AG04450 (cell line): ENCODE measurements around the gene GPR27. TPM values are rescaled to one million over a fixed set of nuclear protein-coding genes. Genes with fewer than 3 reads are reported as not detected.

Experiments
- CTCF ChIA-PET: fragments of 300-600, 350-600 bp; formaldehyde crosslinking; extraction: SDS; loops from one replicate; lab custom pipeline; 2022; ENCODE audit warnings: antibody characterized with exemption, inconsistent platforms; lab: Charles Lee
- POLR2A ChIA-PET: fragments of 350-600 bp; formaldehyde crosslinking; extraction: SDS; loops from one replicate; lab custom pipeline; 2021; ENCODE audit warnings: antibody characterized with exemption, inconsistent platforms; lab: Yijun Ruan, JAX
- DNase-seq: peaks from one replicate; pipeline ENCODE4 v3.0.0-alpha.2; 2011; ENCODE audit warnings: low read depth, low spot score
- H3K27ac ChIP-seq: one replicate; pipeline ENCODE4 v1.5.1; 2012; ENCODE audit warnings: low read depth, low read length, control low read depth
- H3K27me3 ChIP-seq: one replicate; pipeline ENCODE4 v1.6.0; 2012; ENCODE audit warnings: low read length; ENCODE audit not compliant: control insufficient read depth, insufficient read depth
- H3K4me3 ChIP-seq: 2 replicates; pipeline ENCODE4 v1.5.1; 2011; ENCODE audit warnings: mild to moderate bottlenecking, low read depth, low read length, control low read depth
- H3K9me3 ChIP-seq: 2 replicates; pipeline ENCODE4 v1.5.1; 2012; ENCODE audit warnings: low read length; ENCODE audit not compliant: control insufficient read depth, insufficient read depth
- CTCF ChIP-seq: IDR thresholded peaks from 2 replicates; pipeline ENCODE4 v1.5.1; 2011; ENCODE audit warnings: low read depth, low read length, control low read depth, inconsistent platforms
- polyA plus RNA-seq: library from polyadenylated mRNA; depleted of rRNA; stranded (reverse); fragments of >200 nt; gene quantifications from 2 replicates; pipeline ENCODE4 v1.2.3, GENCODE V29; 2011

GPR27 gene
- polyA plus RNA-seq, 1 experiment, result not detected

GRCh38 chr3:71725271-71725991 lies 28.2 kb upstream of the GPR27 start, which contains the start of gene EIF4E3:
TSS of gene EIF4E3 (minus strand) at chr3:71725402. CDS start at chr3:71725367, 35 bp downstream.
- Histone ChIP-seq H3K9me3 (no peaks in the 10 kb centered on the region; the same call in 1 of the 2 replicates), H3K4me3 (peak within 1 kb of the TSS; percentile 72), H3K27ac (no peak within 1 kb of the TSS), H3K27me3 (peaks cover 38% of the 10 kb centered on the region)
- no peak for DNase-seq
- CTCF ChIA-PET, result interaction anchor here (3.6 kb wide), 1 partner anchor 14 kb away, joined by 13 read pairs; no protein-coding TSS in a partner anchor
- POLR2A ChIA-PET, result no interaction called here
- no peak for TF ChIP-seq CTCF

- peaks cover 32% of the 10 kb centered on the region for H3K27me3 ChIP-seq
- POLR2A ChIA-PET, result no interaction called here
- H3K9me3 ChIP-seq, result no peaks in the 10 kb centered on the region; the same call in 1 of the 2 replicates
- H3K4me3 ChIP-seq, result no peak overlapping the region
- DNase-seq, result no peak
- no peak for TF ChIP-seq CTCF
- no peak overlapping the region for H3K27ac ChIP-seq
- CTCF ChIA-PET, result interaction anchor here (1.5 kb wide), 1 partner anchor 1096 kb away, joined by 3 read pairs; no protein-coding TSS in a partner anchor
Measured at GRCh38 chr3:71726146-71726545, 27.5 kb upstream of the GPR27 start.

GRCh38 chr3:71728632-71729342 lies 24.9 kb upstream of the GPR27 start:
- no peak for DNase-seq
- no peak for TF ChIP-seq CTCF
- no peak overlapping the region for H3K27ac ChIP-seq
- no peaks in the 10 kb centered on the region; the same call in 1 of the 2 replicates for H3K9me3 ChIP-seq
- H3K27me3 ChIP-seq, result peaks cover 27% of the 10 kb centered on the region
- POLR2A ChIA-PET, result no interaction called here
- no peak overlapping the region for H3K4me3 ChIP-seq
- CTCF ChIA-PET, result interaction anchor here (0.6 to 2.6 kb wide), 22 partner anchors 10 to 1675 kb away, joined by 3 to 29 read pairs (median 4); no protein-coding TSS in a partner anchor

GRCh38 chr3:71732637-71733036 lies 21.0 kb upstream of the GPR27 start:
- ChIA-PET CTCF (no interaction called here), POLR2A (no interaction called here)
- no peak for DNase-seq
- peaks cover 10% of the 10 kb centered on the region for H3K27me3 ChIP-seq
- no peak overlapping the region for H3K4me3 ChIP-seq
- no peak for TF ChIP-seq CTCF
- no peak overlapping the region for H3K27ac ChIP-seq
- no peaks in the 10 kb centered on the region for H3K9me3 ChIP-seq
